K562 (cell line): ENCODE measurements around the gene CBX3. TPM values are rescaled to one million over a fixed set of nuclear protein-coding genes. Genes with fewer than 3 reads are reported as not detected.

Source experiments
- AFF1 ChIP-seq, 2 experiments: fragments of 450-650 bp; IDR thresholded peaks; 2 replicates each; pipeline ENCODE4 v1.6.1; 2018; ENCODE audit warnings: mild to moderate bottlenecking in 2 of 2, low read depth in 1 of 2; ENCODE audit not compliant: partially characterized antibody in 2 of 2
- CEBPG ChIP-seq, 3 experiments: fragments of 200-800 bp in 1 of 3; sonication (Bioruptor generic) in 1 of 3; sonication (generic) in 1 of 3; formaldehyde crosslinking in 1 of 3; IDR thresholded peaks in 2 of 3; conservative IDR thresholded peaks in 1 of 3; 2 replicates each; pipeline versions ENCODE4 v1.6.1 to v1.8.0; 2016 to 2022; ENCODE audit warnings: missing compliant biosample characterization in 2 of 3, missing genetic modification characterization in 2 of 3, mild to moderate bottlenecking in 1 of 3, missing genetic modification reagents in 1 of 3
- FOXM1 ChIP-seq, 2 experiments: fragments of 450-650 bp in 1 of 2; sonication (generic) in 1 of 2; formaldehyde crosslinking in 1 of 2; IDR thresholded peaks; 2 replicates each; pipeline versions ENCODE4 v1.6.1 to v1.9.0; 2017 to 2022; ENCODE audit warnings: low read depth in 2 of 2, mild to moderate bottlenecking in 2 of 2, missing genetic modification reagents in 1 of 2, moderate library complexity in 1 of 2
- GTF2E2 ChIP-seq: fragments of 200-800 bp; sonication (Bioruptor generic); IDR thresholded peaks from 2 replicates; pipeline ENCODE4 v1.6.1; 2016; ENCODE audit warnings: missing genetic modification characterization, missing compliant biosample characterization
- GTF2F1 ChIP-seq: IDR thresholded peaks from 2 replicates; pipeline ENCODE4 v1.6.1; 2011; ENCODE audit warnings: low read depth, low read length, improper control_type of control experiment
- IFI16 ChIP-seq: fragments of 250-450 bp; sonication (Bioruptor Pico); IDR thresholded peaks from 2 replicates; pipeline ENCODE4 v2.1.2; 2022; ENCODE audit warnings: mild to moderate bottlenecking, inconsistent platforms
- ILK ChIP-seq: fragments of 450-650 bp; IDR thresholded peaks from 2 replicates; pipeline ENCODE4 v1.6.1; 2016; ENCODE audit warnings: missing genetic modification characterization, low read depth, mild to moderate bottlenecking, missing compliant biosample characterization, moderate library complexity, borderline replicate concordance
- NCOA1 ChIP-seq: fragments of 450-650 bp; IDR thresholded peaks from 2 replicates; pipeline ENCODE4 v1.6.1; 2016; ENCODE audit warnings: low read depth
- RBM14 ChIP-seq: fragments of 200-400 bp; formaldehyde crosslinking; IDR thresholded peaks from 2 replicates; pipeline ENCODE4 v1.6.1; 2018; ENCODE audit warnings: low read depth, mild to moderate bottlenecking, low read length, moderate library complexity, borderline replicate concordance; ENCODE audit not compliant: insufficient read depth
- SIN3A ChIP-seq, 2 experiments: fragments of 150-350 bp in 1 of 2; IDR thresholded peaks; 2 replicates each; pipeline ENCODE4 v1.6.1; 2011 to 2016; ENCODE audit warnings: borderline replicate concordance in 2 of 2, low read depth in 2 of 2, low read length in 2 of 2, mild to moderate bottlenecking in 2 of 2, moderate library complexity in 2 of 2; ENCODE audit not compliant: control insufficient read depth in 1 of 2
- SIX5 ChIP-seq, 2 experiments: IDR thresholded peaks; 2 replicates each; pipeline ENCODE4 v1.6.1; 2011; ENCODE audit warnings: low read length in 2 of 2, borderline replicate concordance in 1 of 2, low read depth in 1 of 2, mild to moderate bottlenecking in 1 of 2, moderate library complexity in 1 of 2; ENCODE audit not compliant: insufficient read depth in 1 of 2
- U2AF1 ChIP-seq: fragments of 200-400 bp; formaldehyde crosslinking; optimal IDR thresholded peaks from 2 replicates; pipeline ENCODE3; 2017; ENCODE audit warnings: mild to moderate bottlenecking, low read depth, low read length, moderate library complexity
- YY1 ChIP-seq, 3 experiments: IDR thresholded peaks; 2 replicates each; pipeline ENCODE4 v1.6.1; 2011; ENCODE audit warnings: low read length in 2 of 3, mild to moderate bottlenecking in 2 of 3, moderate library complexity in 2 of 3, borderline replicate concordance in 1 of 3, control low read depth in 1 of 3, low read depth in 1 of 3; ENCODE audit not compliant: insufficient read depth in 3 of 3, insufficient replicate concordance in 2 of 3, control insufficient read depth in 1 of 3, insufficient read length in 1 of 3; ENCODE audit errors: extremely low read depth in 1 of 3
- ZBTB11 ChIP-seq, 3 experiments: fragments of 200-800 bp in 1 of 3; fragments of 250-450 bp in 1 of 3; fragments of 450-650 bp in 1 of 3; sonication (Bioruptor Pico) in 1 of 3; sonication (Bioruptor generic) in 1 of 3; formaldehyde crosslinking in 1 of 3; IDR thresholded peaks; 2 replicates each; pipeline versions ENCODE4 v1.6.1 to v1.8.0; 2016 to 2022; ENCODE audit warnings: mild to moderate bottlenecking in 2 of 3, missing genetic modification characterization in 2 of 3, missing compliant biosample characterization in 1 of 3, moderate library complexity in 1 of 3
- ZFP1 ChIP-seq: fragments of 450-650 bp; formaldehyde crosslinking; IDR thresholded peaks from 2 replicates; pipeline ENCODE4 v1.4.0; 2020; ENCODE audit warnings: mild to moderate bottlenecking, mixed read lengths
- polyA plus RNA-seq, 8 experiments: library from polyadenylated mRNA; depleted of rRNA in 4 of 8; stranded (reverse) in 5 of 8; unstranded in 3 of 8; fragments of >200 nt; fragmentation: Nextera tagmentation in 2 of 8; fragmentation: Illumina TruSeq in 1 of 8; extraction: Ambion mirVana in 2 of 8; extraction: Trizol in 1 of 8; gene quantifications; 2 replicates each; pipeline versions ENCODE4 v1.2.1 to v1.2.3, GENCODE V29; 2011 to 2014; ENCODE audit warnings: inconsistent platforms in 1 of 8, missing spikeins in 1 of 8
- total RNA-seq, 7 experiments: library from RNA; depleted of rRNA in 6 of 7; stranded (reverse); fragments of >200 nt in 6 of 7; fragmentation: Illumina TruSeq in 2 of 7; extraction: Trizol in 2 of 7; gene quantifications; 2 replicates each; pipeline versions ENCODE4 v1.2.1 to v1.2.3, GENCODE V29; 2011 to 2021; ENCODE audit warnings: low replicate concordance in 1 of 7

The CBX3 gene
- total and polyA plus RNA-seq, 9 of the 15 experiments (the other 6 are each of a cell fraction or from before 2014, with no cell fraction given) = 198 to 413 (median 328) TPM

- TF ChIP-seq CEBPG (CRISPR knock-in tag; IDR thresholded peaks at IDR 0.05) (no peak), CEBPG (tag; conservative IDR thresholded peaks at IDR 0.05 in 1 of 2, IDR thresholded peaks at IDR 0.05 in 1 of 2) (no peak), NCOA1 (no peak), ILK (tag) (no peak), GTF2F1 (no peak), RBM14 (no peak), FOXM1 (IDR thresholded peaks at IDR 0.05; ENCODE audit: low read depth) (no peak), FOXM1 (CRISPR knock-in tag; IDR thresholded peaks at IDR 0.05; ENCODE audit: low read depth) (no peak), ZBTB11 (CRISPR knock-in tag; IDR thresholded peaks at IDR 0.05) (no peak), AFF1 (IDR thresholded peaks at IDR 0.05; ENCODE audit: low read depth in 1 of 2, partially characterized antibody in 2 of 2) (no peak), ZFP1 (CRISPR knock-in tag) (no peak), YY1 (IDR thresholded peaks at IDR 0.05; ENCODE audit: borderline replicate concordance in 1 of 3, control insufficient read depth in 1 of 3, extremely low read depth in 1 of 3, insufficient read depth in 3 of 3, insufficient read length in 1 of 3, insufficient replicate concordance in 2 of 3, low read depth in 1 of 3, low read length in 2 of 3) (peak; percentile 7 to 37 (median 13)), SIN3A (IDR thresholded peaks at IDR 0.05; ENCODE audit: borderline replicate concordance in 2 of 2, control insufficient read depth in 1 of 2, low read depth in 2 of 2, low read length in 2 of 2) (peak in 1 of 2 experiments; percentile 66; a peak in 3 of 4 replicates), SIX5 (IDR thresholded peaks at IDR 0.05; ENCODE audit: borderline replicate concordance in 1 of 2, insufficient read depth in 1 of 2, low read depth in 1 of 2, low read length in 2 of 2) (no peak), GTF2E2 (tag) (peak; percentile 72; the same call in 1 of the 2 replicates), IFI16 (no peak), U2AF1 (no peak)
These were observed 760 bp downstream of the CBX3 start (continued) for GRCh38 chr7:26202019-26202990.
